ENCODE measurements around the gene IL1RL2.

IL1RL2 gene

GRCh38 chr2:102269200-102269524, 82.3 kb downstream of the IL1RL2 start:
- DNase-seq: no peak
- no peaks in the 10 kb centered on the region for H3K9me3 ChIP-seq
- H3K36me3 ChIP-seq: no peaks in the 10 kb centered on the region
- intact Hi-C loops (cut with DNase I; ENCODE audit: low total_unique reads): no loop called here
- no peak for TF ChIP-seq CTCF (IDR thresholded peaks at IDR 0.05)
- no peak overlapping the region for H3K4me3 ChIP-seq
- peaks cover 0 to 2% (median 0%) of the 10 kb centered on the region in 4 donors for H3K4me1 ChIP-seq
- no peak overlapping the region for H3K27ac ChIP-seq
- no peaks in the 10 kb centered on the region for H3K27me3 ChIP-seq

DNA sequence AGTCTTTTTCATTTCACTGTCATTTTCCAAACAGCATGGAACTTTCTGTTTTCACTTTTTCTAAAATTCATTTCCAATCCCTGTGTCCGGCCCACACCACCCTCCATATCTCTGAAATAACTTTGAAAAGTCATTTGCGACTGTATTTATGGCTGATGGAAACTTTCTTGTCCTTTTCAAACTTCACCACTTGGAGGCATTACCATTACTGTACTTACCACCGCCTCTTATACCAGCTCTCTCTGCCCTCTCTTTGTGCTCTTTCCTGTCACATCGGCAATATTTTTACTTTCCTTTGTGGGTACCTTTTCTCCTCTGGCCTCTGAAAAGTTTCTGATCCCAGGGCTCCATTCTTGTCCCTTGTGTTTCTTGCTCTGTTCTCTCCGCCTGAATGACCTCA, 85.0 kb downstream of the IL1RL2 start:
- peaks cover 0 to 2% (median 0%) of the 10 kb centered on the region in 4 donors for H3K4me1 ChIP-seq
- no peaks in the 10 kb centered on the region for H3K36me3 ChIP-seq
- H3K4me3 ChIP-seq: no peak overlapping the region
- DNase-seq: no peak
- peaks cover 0 to 4% of the 10 kb centered on the region in 2 donors for H3K27me3 ChIP-seq
- intact Hi-C loops (cut with DNase I; ENCODE audit: low total_unique reads): no loop called here
- H3K27ac ChIP-seq: no peak overlapping the region
- TF ChIP-seq CTCF (IDR thresholded peaks at IDR 0.05): no peak
- H3K9me3 ChIP-seq: no peaks in the 10 kb centered on the region

DNA sequence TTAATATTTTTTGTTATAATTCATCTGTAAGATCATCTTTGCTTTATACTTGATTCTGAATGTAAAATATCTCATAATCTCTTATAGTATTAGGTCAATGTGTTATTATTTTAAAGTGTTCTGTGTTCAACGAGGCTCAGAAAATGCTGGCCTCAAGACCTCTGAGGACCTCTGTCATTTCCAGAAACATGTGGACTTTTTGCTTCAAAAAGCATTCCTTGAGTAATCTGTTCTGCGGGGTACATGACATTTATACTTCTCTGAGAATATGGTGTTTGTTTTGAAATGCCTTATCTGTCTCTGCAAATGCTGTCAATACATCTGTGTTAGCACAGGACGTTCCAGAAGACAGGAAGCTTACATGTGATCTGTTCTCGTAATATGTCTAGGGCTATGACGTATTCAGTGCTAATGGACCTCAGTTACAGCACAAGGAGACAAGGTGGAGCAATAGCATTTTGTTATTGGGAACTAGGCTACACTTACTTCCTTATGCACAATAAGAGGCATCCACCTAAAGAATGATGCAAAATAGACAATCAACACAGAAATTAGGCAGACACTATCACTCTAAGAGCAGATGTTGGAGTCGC, 86.9 kb downstream of the IL1RL2 start:
- Histone ChIP-seq H3K4me3 (no peak overlapping the region), H3K27ac (no peak overlapping the region), H3K36me3 (no peaks in the 10 kb centered on the region), H3K9me3 (no peaks in the 10 kb centered on the region), H3K27me3 (peaks cover 0 to 4% of the 10 kb centered on the region in 2 donors), H3K4me1 (peaks cover 0 to 2% (median 0%) of the 10 kb centered on the region in 4 donors)
- intact Hi-C loops (cut with DNase I; ENCODE audit: low total_unique reads): no loop called here
- no peak for DNase-seq
- TF ChIP-seq CTCF (IDR thresholded peaks at IDR 0.05): no peak

DNA sequence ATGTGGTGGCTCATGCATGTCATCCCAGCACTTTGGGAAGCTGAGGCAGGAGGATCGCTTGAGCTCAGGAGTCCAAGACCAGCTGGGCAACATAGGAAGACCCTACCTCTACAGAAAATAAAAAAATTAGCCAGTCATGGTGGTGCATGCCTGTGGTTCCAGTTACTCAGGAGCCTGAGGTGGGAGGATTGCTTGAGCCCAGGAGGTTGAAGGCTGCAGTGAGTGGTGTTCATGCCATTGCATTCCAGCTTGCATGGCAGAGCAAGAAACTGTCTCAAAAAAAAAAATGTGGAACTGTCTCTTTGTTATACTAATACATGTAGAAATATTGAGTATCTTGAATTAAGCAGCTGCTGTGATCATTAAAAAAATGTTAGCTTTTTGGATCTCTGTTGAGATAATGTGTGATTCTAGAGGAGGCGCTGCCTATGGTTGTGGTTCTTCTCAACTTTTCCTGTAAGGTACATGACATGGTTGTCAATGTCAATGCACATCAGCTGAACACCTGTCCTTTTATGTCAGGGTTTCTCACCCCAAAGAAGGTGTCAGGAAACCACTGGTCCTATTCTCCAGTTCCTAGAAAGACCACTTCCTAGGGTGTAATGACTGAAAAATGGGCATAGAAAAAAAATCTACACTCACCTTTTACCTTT, 89.9 kb downstream of the IL1RL2 start:
- no peak for DNase-seq
- H3K4me1 ChIP-seq: no peaks in the 10 kb centered on the region
- H3K27me3 ChIP-seq: peaks cover 0 to 4% of the 10 kb centered on the region in 2 donors
- H3K9me3 ChIP-seq: no peaks in the 10 kb centered on the region
- H3K27ac ChIP-seq: no peak overlapping the region
- H3K36me3 ChIP-seq: no peaks in the 10 kb centered on the region
- intact Hi-C loops (cut with DNase I; ENCODE audit: low total_unique reads): no loop called here
- TF ChIP-seq CTCF (IDR thresholded peaks at IDR 0.05): no peak
- H3K4me3 ChIP-seq: no peak overlapping the region

DNA sequence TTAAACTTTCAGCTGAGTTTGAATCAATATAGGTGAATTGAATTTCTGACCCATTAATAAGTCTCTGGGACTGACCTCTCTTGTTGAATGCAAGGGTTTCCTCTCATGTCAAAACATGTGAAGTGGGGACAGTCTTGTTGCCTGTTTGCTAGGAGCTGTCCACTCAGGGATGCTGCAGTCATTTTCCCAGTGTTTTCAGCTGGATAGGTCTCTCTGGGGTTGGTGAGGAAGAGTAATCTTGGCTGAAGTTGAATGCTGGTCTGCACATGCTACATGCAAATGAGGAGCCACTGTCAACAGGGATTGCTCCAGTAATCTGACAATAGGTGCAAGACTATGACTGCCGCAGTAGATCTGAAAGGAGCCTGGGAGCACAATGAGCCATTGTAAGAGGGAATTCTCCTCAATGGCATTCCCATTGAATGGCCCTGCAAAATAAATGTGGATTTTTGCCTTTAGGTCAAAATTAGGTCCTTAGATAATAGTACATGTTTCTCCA, 90.4 kb downstream of the IL1RL2 start:
- TF ChIP-seq CTCF (IDR thresholded peaks at IDR 0.05): no peak
- Histone ChIP-seq H3K27ac (no peak overlapping the region), H3K4me3 (no peak overlapping the region), H3K36me3 (no peaks in the 10 kb centered on the region), H3K4me1 (no peaks in the 10 kb centered on the region), H3K9me3 (no peaks in the 10 kb centered on the region), H3K27me3 (peaks cover 0 to 4% of the 10 kb centered on the region in 2 donors)
- intact Hi-C loops (cut with DNase I; ENCODE audit: low total_unique reads): no loop called here
- DNase-seq: no peak

All from tibial artery (tissue), 4 donors.